SHP77 (cell line): ENCODE results near the gene VPS45.
"Not testable (repeated sequence)": the region's sequence is repeated elsewhere in the genome, so short reads cannot be mapped to it uniquely, and the experiment has no call there.

ENCODE experiments used
- DNase-seq, 2 experiments: peaks; one replicate each; lab custom pipeline; 2025; lab: John Stamatoyannopoulos, UW

The VPS45 gene

GRCh38 chr1:150067184-150068108, at the start of gene VPS45:
Gene VPS45, plus strand, starts transcription at chr1:150067776. Its CDS starts 82 bp downstream, at chr1:150067858.
- peak; percentile 98 for DNase-seq

- no peak for DNase-seq
Measured at GRCh38 chr1:150018165-150018564, 49.4 kb upstream of the VPS45 start.

DNA sequence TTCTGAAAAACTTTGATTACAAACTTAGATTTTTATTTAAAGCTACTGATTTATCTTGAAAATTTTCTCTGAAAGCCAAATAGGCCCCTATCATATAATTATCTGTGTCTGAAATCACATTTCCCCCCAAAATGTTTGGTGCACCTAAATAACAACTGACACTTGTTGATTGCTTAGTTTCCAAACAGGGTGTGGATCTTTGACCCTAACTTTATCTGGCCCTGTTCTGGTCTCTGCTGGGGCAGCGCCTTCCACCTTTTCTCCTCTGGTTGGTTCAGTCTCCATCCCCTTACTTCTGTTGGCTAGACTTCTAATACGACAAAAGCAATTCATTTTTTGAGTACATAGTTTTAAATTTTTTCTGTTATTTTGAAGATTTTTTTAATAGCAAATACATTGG, 46.9 kb upstream of the VPS45 start:
- DNase-seq, result no peak

GRCh38 chr1:150021191-150021694, 46.3 kb upstream of the VPS45 start:
- no peak for DNase-seq

GRCh38 chr1:150022357-150022756, 45.2 kb upstream of the VPS45 start:
- peak in 1 of 2 experiments; percentile 8 for DNase-seq

- DNase-seq, result no peak
Measured at GRCh38 chr1:150024156-150024555, 43.4 kb upstream of the VPS45 start.

GRCh38 chr1:150028322-150028721, 39.3 kb upstream of the VPS45 start:
- DNase-seq, result no peak

DNA sequence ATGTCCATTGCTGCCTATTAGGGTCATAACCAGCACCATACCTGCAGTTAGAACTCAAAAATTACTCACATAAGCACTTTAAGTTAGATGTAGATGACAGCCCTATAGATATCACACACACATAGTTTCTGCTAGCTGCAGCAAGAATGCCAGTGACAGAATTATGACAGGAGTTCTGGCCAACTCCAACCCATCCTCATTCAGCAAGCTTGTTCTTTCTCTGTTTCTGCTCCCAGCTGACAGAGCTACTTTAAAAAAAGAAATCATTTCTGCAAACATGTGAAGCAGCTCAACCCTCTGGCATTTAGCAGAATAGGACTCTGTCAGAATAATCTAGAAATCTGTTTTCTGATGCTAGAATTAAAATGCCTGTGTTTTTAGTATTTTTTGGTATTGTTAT, 33.2 kb upstream of the VPS45 start:
- no peak for DNase-seq

DNA sequence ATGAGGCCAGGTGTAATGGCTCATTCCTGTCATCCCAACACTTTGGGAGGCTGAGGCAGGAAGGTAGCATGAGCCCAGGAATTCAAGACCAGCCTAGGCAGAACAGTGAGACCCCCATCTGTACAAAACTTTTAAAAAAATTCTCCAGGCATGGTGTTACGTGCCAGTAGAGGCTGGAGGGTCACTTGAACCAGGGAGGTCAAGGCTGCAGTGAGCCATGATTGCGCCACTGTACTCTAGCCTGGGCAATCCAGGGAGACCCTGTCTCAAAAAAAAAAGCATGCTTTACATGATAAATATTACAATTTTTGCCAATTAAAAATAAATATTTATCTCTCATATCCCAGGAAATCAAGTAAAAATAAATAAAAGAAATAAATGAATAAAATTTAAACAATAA, 17.6 kb upstream of the VPS45 start:
- no peak for DNase-seq

GRCh38 chr1:150051089-150051373, 16.5 kb upstream of the VPS45 start:
- no peak for DNase-seq

DNA sequence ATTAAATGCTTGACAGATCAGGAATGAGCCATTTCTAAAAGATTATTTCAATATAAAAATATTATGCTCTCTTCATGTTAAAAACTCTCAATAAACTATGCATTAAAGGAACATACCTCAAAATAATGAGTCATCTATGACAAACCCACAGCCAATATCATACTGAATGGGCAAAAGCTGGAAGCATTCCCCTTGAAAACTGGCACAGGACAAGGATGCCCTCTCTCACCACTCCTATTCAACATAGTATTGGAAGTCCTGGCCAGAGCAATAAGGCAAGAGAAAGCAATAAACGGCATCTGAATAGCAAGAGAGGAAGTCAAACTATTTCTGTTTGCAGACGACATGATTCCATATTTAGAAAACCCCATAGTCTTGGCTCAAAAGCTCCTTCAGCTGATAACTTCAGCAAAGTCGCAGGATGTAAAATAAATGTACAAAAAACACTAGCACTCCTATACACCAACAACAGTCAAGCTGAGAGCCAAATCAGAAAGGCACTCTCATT, 15.6 kb upstream of the VPS45 start:
- not testable (repeated sequence) for DNase-seq

GRCh38 chr1:150053926-150054325, 13.7 kb upstream of the VPS45 start:
- no peak for DNase-seq

GRCh38 chr1:150055507-150055906, 12.1 kb upstream of the VPS45 start:
- DNase-seq, result not testable (repeated sequence)

GRCh38 chr1:150056407-150056806, 11.2 kb upstream of the VPS45 start:
- DNase-seq, result no peak

DNA sequence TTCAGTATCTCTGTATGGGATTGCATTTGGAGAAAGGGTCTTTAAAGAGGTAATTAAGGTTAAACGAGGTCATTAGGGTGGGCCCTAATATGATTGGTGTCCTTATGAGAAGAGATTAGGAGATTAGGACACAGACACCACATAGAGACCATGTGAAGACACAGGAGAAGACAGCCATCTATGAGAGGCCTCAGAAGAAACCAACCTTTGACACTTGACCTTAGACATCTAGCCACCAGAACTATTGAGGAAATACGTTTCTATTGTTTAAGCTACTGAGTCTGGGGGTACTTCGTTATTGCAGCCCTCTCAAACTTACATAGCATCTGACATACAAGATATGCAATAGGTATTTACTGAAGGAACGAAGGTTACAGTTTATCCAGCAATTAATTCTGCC, 7.3 kb upstream of the VPS45 start:
- no peak for DNase-seq

DNA sequence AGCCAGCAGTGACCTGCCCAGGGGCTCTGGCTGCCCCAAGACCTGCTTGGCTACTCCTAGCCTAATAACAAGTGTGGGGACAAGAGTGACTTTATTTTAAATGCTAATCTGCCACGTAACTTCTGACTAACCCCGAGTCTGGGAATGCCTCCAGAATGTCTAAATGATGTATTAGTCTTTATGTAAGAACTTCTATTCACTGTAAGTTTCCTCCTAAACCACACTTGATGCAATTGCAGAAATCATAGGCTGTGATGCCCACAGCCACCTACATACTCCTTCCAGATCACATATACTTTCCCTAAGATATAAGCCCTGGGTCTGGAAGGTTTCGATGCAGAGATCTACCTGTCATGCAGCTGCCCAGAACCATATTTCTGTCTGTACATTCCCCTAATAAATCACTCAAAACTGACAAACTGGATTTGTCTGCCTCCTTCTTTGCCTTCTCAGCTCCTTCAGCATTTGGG, 5.9 kb upstream of the VPS45 start:
- no peak for DNase-seq

DNA sequence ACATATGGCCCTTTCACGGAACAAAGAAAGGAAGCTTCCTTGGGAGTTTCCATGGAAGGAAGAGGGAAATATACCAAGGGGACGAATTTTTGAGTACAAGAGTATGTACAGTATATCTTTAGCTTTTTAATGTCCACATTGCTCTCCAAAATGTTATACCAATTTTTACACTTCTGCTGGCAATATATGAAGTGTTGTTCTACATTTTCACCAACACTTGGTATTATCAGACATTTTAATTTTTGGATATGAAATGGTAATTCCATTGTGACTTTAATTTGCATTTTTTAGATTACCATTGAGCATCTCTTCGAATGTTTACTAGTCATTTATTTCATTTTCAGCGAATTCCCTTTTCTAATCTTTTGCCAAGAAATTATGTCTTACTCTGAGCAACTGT, 5.5 kb upstream of the VPS45 start:
- no peak for DNase-seq

- no peak for DNase-seq
Measured at GRCh38 chr1:150065184-150065871, 2.2 kb upstream of the VPS45 start.

DNA sequence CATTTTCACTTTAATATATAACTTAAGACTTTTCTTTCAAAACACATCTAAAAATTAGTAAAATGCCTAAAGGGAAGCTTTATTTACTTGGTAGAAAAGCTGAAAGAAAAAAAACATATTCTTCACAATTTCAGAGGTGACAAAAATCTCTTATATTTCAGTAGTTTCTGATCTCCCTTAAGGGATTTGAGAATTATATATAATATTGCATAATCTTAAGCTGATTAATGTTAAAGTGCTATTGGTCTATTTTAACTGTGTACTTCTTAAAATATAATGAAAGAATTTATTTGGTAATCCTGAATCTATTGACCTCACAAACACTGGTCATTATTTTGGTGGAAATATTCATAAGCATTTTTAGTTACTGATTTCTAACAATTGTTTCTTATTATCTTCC, 1.2 kb upstream of the VPS45 start:
- no peak for DNase-seq

DNA sequence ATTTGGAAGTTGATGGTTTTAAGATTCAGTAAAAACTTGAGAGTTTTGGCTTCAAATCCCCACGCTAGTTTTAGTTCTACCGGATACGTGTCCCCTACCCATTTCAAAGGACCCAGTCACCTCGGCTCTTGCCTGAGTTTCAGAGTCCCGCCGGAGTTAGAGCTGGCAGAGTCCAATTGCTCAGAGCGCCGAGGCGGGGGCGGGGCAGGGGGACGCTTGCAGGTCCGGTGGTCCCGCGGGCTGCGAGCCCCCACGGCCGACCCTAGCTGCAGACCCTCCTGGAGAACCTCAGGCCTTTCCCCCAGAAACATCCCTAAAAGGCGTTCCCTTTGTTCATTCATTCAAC, 765 bp upstream of the VPS45 start:
- DNase-seq, result peak in 1 of 2 experiments; percentile 97

DNA sequence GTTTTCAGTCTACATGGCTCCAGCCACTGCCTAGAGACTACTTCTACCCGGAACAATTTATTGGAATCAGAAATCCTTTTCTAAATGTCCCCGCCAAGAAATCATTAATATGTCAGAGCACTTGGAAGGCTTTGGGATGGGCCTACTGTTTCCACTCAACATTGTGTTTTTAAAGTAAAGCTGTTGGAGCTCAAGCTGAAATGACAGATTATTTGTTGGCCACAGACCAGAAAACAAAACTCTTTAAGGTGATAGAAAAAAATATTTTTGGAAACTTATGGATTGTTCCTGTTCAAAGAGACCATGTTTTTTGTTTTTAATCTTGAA, 496 bp downstream of the VPS45 start:
- DNase-seq, result no peak

DNA sequence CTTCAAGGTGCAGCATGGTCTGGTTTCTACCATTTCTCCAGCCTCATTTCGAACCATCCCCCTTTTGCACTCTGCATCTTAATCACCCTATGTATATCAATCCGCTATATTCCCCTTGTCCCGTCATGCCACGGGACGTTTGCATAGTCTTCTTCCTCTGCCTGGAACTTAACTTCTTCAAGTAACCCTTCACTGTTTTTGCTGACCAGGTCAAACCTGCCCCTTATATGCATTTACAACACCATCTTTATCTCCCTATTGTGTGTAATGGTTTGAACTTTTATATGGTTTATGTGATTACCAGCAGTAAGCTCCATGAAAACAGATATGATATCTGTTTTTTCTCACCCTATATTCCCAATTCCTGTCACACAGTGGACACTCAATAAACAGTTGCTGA, 2.3 kb downstream of the VPS45 start:
- no peak for DNase-seq

DNA sequence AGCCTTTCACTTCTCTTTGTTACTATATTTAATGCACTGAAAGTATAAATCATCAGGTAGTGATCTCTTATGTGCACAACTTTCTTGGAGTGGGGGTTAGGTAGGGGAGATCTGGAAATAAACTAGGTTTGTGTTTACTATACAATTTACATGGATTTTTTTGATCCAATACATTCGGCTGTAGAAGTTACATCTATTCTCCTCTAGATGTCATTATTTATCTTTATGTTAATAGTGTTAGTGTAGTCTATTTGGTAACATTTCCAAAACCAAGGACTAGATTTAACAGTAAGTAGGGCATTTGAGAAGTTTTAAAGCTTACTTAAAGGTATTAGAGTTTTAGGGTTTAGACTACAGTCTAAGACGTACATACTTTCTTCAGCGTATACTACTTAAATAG, 5.4 kb downstream of the VPS45 start:
- DNase-seq, result no peak
